Measurements from ENCODE around the gene TSPAN1.

Gene TSPAN1

GRCh38 chr1:46158312-46159281 is 16.3 kb upstream of the TSPAN1 start:
- no peak overlapping the region for H3K4me3 ChIP-seq (ENCODE audit: low read length)
- DNase-seq (ENCODE audit: low read depth) = no peak
- no peak for TF ChIP-seq CTCF (IDR thresholded peaks at IDR 0.05; ENCODE audit: insufficient read depth, low read depth, low read length, missing control alignments)

GRCh38 chr1:46159516-46159915 is 15.4 kb upstream of the TSPAN1 start:
- DNase-seq (ENCODE audit: low read depth) = no peak
- H3K4me3 ChIP-seq (ENCODE audit: low read length) = no peak overlapping the region
- no peak for TF ChIP-seq CTCF (IDR thresholded peaks at IDR 0.05; ENCODE audit: insufficient read depth, low read depth, low read length, missing control alignments)

- no peak for DNase-seq (ENCODE audit: low read depth)
- H3K4me3 ChIP-seq (ENCODE audit: low read length) = no peak overlapping the region
- TF ChIP-seq CTCF (IDR thresholded peaks at IDR 0.05; ENCODE audit: insufficient read depth, low read depth, low read length, missing control alignments) = no peak
These were observed 14.7 kb upstream of the TSPAN1 start for GRCh38 chr1:46160212-46160611.

- no peak for TF ChIP-seq CTCF (IDR thresholded peaks at IDR 0.05; ENCODE audit: insufficient read depth, low read depth, low read length, missing control alignments)
- H3K4me3 ChIP-seq (ENCODE audit: low read length) = peak overlapping the region; percentile 41
- DNase-seq (ENCODE audit: low read depth) = no peak
These were observed 8.1 kb upstream of the TSPAN1 start for GRCh38 chr1:46166521-46167462.

- no peak for TF ChIP-seq CTCF (IDR thresholded peaks at IDR 0.05; ENCODE audit: insufficient read depth, low read depth, low read length, missing control alignments)
- H3K4me3 ChIP-seq (ENCODE audit: low read length) = no peak overlapping the region
- DNase-seq (ENCODE audit: low read depth) = no peak
These were observed 6.4 kb upstream of the TSPAN1 start for GRCh38 chr1:46168477-46168876.

- no peak for TF ChIP-seq CTCF (IDR thresholded peaks at IDR 0.05; ENCODE audit: insufficient read depth, low read depth, low read length, missing control alignments)
- DNase-seq (ENCODE audit: low read depth) = no peak
- H3K4me3 ChIP-seq (ENCODE audit: low read length) = no peak overlapping the region
These were observed 5.0 kb upstream of the TSPAN1 start for GRCh38 chr1:46169811-46170454.
